Liver (tissue), 3 donors: ENCODE results near the gene ILF2.

ENCODE experiments used
- CTCF ChIP-seq: fragments of 150-350 bp; IDR thresholded peaks from 2 replicates; pipeline ENCODE4 v1.5.1; 2017; ENCODE audit warnings: improper control_type of control experiment, low read depth, low read length; ENCODE audit not compliant: missing input control
- HNF4G ChIP-seq: IDR thresholded peaks from 2 replicates; pipeline ENCODE4 v1.6.1; 2016; ENCODE audit warnings: antibody characterized with exemption
- TAF1 ChIP-seq: conservative IDR thresholded peaks from 2 replicates; pipeline ENCODE4 v1.6.1; 2016; ENCODE audit warnings: antibody characterized with exemption, mild to moderate bottlenecking
- TF ChIP-seq, protein P1 (sequence below): IDR thresholded peaks from 2 replicates; pipeline ENCODE4 v1.6.1; 2016; ENCODE audit warnings: antibody characterized with exemption
- TF ChIP-seq, protein P2 (sequence below): IDR thresholded peaks from 2 replicates; pipeline ENCODE4 v1.6.1; 2016; ENCODE audit warnings: antibody characterized with exemption
- donor health status: healthy.
- donor health status: healthy.

GRCh38 chr1:153688276-153688675, 17.5 kb upstream of the ILF2 start:
- TF ChIP-seq, protein P1, sequence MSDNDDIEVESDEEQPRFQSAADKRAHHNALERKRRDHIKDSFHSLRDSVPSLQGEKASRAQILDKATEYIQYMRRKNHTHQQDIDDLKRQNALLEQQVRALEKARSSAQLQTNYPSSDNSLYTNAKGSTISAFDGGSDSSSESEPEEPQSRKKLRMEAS, result no peak
- TF ChIP-seq CTCF (no peak), HNF4G (no peak), TAF1 (no peak)
- TF ChIP-seq, protein P2, sequence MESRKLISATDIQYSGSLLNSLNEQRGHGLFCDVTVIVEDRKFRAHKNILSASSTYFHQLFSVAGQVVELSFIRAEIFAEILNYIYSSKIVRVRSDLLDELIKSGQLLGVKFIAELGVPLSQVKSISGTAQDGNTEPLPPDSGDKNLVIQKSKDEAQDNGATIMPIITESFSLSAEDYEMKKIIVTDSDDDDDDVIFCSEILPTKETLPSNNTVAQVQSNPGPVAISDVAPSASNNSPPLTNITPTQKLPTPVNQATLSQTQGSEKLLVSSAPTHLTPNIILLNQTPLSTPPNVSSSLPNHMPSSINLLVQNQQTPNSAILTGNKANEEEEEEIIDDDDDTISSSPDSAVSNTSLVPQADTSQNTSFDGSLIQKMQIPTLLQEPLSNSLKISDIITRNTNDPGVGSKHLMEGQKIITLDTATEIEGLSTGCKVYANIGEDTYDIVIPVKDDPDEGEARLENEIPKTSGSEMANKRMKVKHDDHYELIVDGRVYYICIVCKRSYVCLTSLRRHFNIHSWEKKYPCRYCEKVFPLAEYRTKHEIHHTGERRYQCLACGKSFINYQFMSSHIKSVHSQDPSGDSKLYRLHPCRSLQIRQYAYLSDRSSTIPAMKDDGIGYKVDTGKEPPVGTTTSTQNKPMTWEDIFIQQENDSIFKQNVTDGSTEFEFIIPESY, result no peak
